Esophagus (tissue), 2 donors: Measurements from ENCODE around the gene CDK8. TPM values are rescaled to one million over a fixed set of nuclear protein-coding genes. Genes with fewer than 3 reads are reported as not detected.
"Not testable (repeated sequence)": the region's sequence is repeated elsewhere in the genome, so short reads cannot be mapped to it uniquely, and the experiment has no call there.

Source experiments
- H3K27ac ChIP-seq, 2 donors: one replicate each; pipeline ENCODE4 v1.5.1; 2013; ENCODE audit warnings: low read depth in 2 of 2, mild to moderate bottlenecking in 2 of 2, inconsistent platforms in 1 of 2, low read length in 1 of 2, moderate library complexity in 1 of 2
- H3K27me3 ChIP-seq, 2 donors: one replicate each; pipeline ENCODE4 v1.6.1; 2013; ENCODE audit warnings: low read length in 2 of 2, control low read depth in 1 of 2, mild to moderate bottlenecking in 1 of 2; ENCODE audit not compliant: insufficient read depth in 2 of 2, control insufficient read depth in 1 of 2
- H3K36me3 ChIP-seq, 2 donors: one replicate each; pipeline ENCODE4 v1.6.1; 2013; ENCODE audit warnings: low read length in 1 of 2; ENCODE audit not compliant: control insufficient read depth in 2 of 2, insufficient read depth in 2 of 2
- H3K4me1 ChIP-seq, 2 donors: one replicate each; pipeline ENCODE4 v1.6.1; 2013; ENCODE audit warnings: low read length in 1 of 2; ENCODE audit not compliant: control insufficient read depth in 2 of 2, insufficient read depth in 2 of 2
- H3K4me3 ChIP-seq, 2 donors: one replicate each; pipeline ENCODE4 v1.5.1; 2013; ENCODE audit warnings: low read length in 2 of 2, mild to moderate bottlenecking in 2 of 2, low read depth in 1 of 2, moderate library complexity in 1 of 2
- H3K9me3 ChIP-seq, 2 donors: one replicate each; pipeline ENCODE4 v1.6.1; 2013; ENCODE audit warnings: mild to moderate bottlenecking in 2 of 2, low read depth in 1 of 2, low read length in 1 of 2, moderate library complexity in 1 of 2; ENCODE audit not compliant: control insufficient read depth in 2 of 2, insufficient read depth in 1 of 2
- WGBS, 2 donors: extraction: QIAGEN DNeasy Blood & Tissue Kit; methylation state at CpG; one replicate each; pipeline ENCODE4 v1.1.7; 2013; 5-methylcytosine and 5-hydroxymethylcytosine counted together
- polyA plus RNA-seq, 2 donors: library from polyadenylated mRNA; stranded (reverse); fragments of 200-250 nt; gene quantifications; one replicate each; pipeline ENCODE4 v1.2.3, GENCODE V29; 2013
- donor health status: healthy with polysubstance abuse.
- donor health status: Bipolar disorder and iron deficiency.

The CDK8 gene
- polyA plus RNA-seq, 2 donors = 8.0 to 9.3 TPM

DNA sequence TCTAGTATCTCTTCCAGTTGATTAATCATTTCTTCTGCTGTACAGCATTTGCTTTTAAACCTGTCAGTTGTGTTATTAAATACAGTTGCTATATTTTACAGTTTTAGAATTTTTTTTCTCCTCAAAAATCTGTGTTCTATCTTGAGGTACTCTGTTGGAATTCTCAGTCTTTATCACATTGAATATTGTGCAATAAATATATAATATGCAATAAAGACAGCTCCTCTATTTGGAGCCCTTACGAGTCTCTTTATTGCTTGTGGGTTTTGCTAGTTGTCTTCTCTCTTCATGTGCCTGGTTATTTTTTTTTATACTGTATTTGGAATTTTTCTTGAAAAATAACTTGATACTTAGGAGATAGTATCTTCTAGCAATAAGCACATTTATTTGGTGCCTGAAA, 51.7 kb downstream of the CDK8 start:
- Histone ChIP-seq H3K4me3 (no peak overlapping the region), H3K4me1 (no peaks in the 10 kb centered on the region), H3K36me3 (no peaks in the 10 kb centered on the region), H3K27ac (no peak overlapping the region), H3K9me3 (no peaks in the 10 kb centered on the region), H3K27me3 (no peaks in the 10 kb centered on the region)
- 83 to 86% methylated on average over 1 of the region's 1 CpG for WGBS, 2 donors

DNA sequence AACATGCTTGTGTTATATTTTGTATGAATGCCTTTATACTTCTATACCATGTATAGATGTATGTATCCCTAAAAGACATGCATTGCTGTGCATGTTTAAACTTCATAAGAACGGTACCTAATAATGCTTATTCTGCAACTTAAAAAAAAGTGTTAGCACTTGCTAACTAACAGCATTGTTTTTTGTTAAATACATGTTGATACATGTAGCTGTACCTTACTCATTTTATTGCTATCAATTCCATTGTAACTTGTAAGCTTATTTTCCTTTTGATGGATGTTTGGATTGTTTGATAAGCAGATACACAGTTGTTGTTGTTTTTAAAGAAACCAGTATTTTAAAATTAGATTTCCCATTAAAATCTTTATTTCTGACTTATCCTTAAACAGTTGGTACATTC, 53.8 kb downstream of the CDK8 start:
- 61 to 80% methylated on average over 1 of the region's 1 CpG for WGBS, 2 donors
- H3K4me3 ChIP-seq = no peak overlapping the region
- H3K27me3 ChIP-seq = no peaks in the 10 kb centered on the region
- H3K4me1 ChIP-seq = no peaks in the 10 kb centered on the region
- H3K27ac ChIP-seq = no peak overlapping the region
- no peaks in the 10 kb centered on the region for H3K9me3 ChIP-seq
- no peaks in the 10 kb centered on the region for H3K36me3 ChIP-seq

DNA sequence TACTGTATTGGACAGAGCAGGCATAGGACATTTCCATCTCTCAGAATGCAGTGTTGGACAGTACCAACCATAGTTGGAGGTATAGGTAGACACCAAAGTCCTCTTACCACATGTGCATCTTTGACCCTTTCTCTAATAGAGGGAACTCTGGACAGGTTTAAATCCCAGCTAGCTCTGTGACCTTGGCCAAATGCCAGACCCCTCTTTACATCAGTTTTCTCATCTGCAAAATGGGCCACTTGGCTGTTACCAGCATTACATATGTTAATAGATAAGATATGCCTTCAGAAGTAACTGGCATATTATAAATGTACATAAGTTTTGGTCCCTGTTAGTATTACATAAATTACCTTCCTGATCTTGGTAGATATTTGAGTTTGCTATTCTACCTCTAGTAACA, 54.3 kb downstream of the CDK8 start:
- no peak overlapping the region for H3K27ac ChIP-seq
- H3K4me3 ChIP-seq = no peak overlapping the region
- H3K27me3 ChIP-seq = no peaks in the 10 kb centered on the region
- H3K9me3 ChIP-seq = no peaks in the 10 kb centered on the region
- no peaks in the 10 kb centered on the region for H3K4me1 ChIP-seq
- H3K36me3 ChIP-seq = no peaks in the 10 kb centered on the region

DNA sequence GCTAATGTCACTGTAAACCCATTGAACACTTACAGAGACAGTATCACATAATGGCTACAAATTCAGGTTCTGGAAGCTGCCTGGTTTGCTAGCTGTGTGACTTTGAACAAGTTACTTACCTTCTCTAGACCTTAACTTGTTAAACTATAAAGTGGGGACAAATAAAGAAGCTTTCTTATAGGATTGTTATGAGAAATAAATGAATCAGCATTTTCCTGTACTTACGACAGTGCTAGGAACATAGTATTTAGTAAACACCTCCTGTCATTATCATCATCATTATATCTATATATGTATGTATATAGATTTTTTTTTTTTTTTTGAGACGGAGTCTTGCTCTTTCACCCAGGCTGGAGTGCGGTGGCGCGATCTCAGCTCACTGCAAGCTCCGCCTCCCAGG, 54.9 kb downstream of the CDK8 start:
- Histone ChIP-seq H3K27me3 (no peaks in the 10 kb centered on the region), H3K4me3 (no peak overlapping the region), H3K9me3 (no peaks in the 10 kb centered on the region), H3K4me1 (no peaks in the 10 kb centered on the region), H3K27ac (no peak overlapping the region), H3K36me3 (no peaks in the 10 kb centered on the region)
- WGBS, 2 donors = 94 to 98% methylated on average over 2 to 6 of the region's 6 CpGs

DNA sequence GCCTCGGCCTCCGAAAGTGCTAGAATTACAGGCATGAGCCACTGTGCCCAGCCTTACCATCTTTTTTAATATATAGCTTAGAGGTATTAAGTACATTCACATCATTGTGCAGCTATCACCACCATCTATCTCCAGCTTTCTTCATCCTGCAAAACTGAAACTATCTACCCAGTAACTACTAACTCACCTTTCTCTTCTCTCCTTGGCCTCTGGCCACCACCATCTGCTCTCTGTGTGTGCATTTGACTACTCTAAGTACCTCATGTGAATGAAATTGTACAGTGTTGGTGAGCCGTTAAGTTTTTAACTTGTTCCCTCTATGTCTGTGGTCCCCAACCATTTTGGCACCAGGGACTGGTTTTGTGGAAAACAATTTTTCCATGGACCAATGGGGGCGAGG, 56.1 kb downstream of the CDK8 start:
- WGBS, 2 donors = 90 to 97% methylated on average over 4 of the region's 4 CpGs
- Histone ChIP-seq H3K4me1 (no peaks in the 10 kb centered on the region), H3K36me3 (no peaks in the 10 kb centered on the region), H3K27ac (no peak overlapping the region), H3K4me3 (no peak overlapping the region), H3K27me3 (no peaks in the 10 kb centered on the region), H3K9me3 (no peaks in the 10 kb centered on the region)

DNA sequence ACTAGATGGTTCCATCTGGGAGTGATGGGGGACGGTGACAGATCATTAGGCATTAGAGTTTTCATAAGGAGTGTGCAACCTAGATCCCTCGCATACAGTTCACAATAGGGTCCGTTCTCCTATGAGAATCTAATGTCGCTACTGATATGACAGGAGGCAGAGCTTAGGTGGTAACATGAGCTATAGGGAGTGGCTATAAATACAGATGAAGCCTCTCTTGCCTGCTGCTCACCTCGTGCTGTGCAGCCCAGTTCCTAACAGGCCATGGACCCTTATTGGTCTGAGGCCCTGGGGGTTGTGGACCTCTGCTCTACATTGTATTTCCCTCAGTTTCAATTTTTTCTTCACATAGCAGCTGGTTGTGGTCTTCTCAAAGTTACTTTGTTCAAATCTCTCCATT, 56.5 kb downstream of the CDK8 start:
- H3K4me1 ChIP-seq = no peaks in the 10 kb centered on the region
- H3K27ac ChIP-seq = no peak overlapping the region
- H3K36me3 ChIP-seq = no peaks in the 10 kb centered on the region
- no peak overlapping the region for H3K4me3 ChIP-seq
- H3K9me3 ChIP-seq = no peaks in the 10 kb centered on the region
- WGBS, 2 donors = 91 to 96% methylated on average over 5 of the region's 5 CpGs
- no peaks in the 10 kb centered on the region for H3K27me3 ChIP-seq

DNA sequence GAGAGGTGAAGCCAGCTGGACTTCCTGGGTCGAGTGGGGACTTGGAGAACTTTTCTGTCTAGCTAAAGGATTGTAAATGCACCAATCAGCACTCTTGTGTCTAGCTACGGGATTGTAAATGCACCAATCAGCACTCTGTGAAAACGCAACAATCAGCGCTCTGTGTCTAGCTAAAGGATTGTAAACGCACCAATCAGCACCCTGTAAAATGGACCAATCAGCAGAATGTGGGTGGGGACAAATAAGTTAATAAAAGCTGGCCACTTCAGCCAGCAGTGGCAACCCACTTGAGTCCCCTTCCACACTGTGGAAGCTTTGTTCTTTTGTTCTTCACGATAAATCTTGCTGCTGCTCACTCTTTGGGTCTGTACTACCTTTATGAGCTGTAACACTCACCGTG, 58.1 kb downstream of the CDK8 start:
- H3K4me1 ChIP-seq, H3K36me3 ChIP-seq, H3K4me3 ChIP-seq, H3K27me3 ChIP-seq, H3K27ac ChIP-seq, H3K9me3 ChIP-seq: not testable (repeated sequence)
- 95 to 96% methylated on average over 7 of the region's 7 CpGs for WGBS, 2 donors

DNA sequence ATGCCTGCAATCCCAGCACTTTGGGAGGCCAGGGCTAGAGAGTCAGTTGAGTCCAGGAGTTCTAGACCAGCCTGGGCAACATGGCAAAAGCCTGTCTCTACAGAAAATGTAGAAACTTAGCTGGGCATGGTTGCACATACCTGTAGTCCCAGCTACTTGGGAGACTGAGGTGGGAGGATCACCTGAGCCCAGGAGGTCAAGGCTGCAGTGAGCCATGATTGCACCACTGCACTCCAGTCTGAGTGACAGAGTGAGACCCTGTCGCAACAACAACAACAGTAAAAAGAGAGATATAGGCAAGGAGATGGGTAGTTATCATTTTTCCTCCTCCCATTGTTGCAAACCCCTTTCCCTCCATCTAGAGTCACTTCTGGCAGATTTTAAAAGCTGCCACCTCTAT, 62.2 kb downstream of the CDK8 start:
- not testable (repeated sequence) for H3K4me1 ChIP-seq, H3K4me3 ChIP-seq, H3K36me3 ChIP-seq, H3K27ac ChIP-seq, H3K9me3 ChIP-seq, H3K27me3 ChIP-seq
- 96 to 97% methylated on average over 1 of the region's 1 CpG for WGBS, 2 donors

DNA sequence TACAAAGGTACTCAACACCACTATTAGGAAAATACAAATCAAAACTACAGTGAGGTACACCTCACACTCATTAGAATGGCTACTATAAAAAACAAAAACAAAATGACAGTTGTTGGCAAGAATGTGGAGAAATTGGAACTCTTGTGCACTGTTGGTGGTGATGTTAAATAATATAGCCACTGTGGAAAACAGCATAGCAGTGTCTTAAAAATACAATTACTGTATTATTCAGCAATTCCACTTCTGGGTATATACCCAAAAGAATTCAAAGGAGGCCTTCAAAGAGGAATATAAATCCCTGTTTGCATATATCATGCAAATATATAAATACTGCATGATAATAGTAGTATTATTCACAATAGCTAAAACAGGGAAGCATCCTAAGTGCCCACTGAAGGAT, 66.8 kb downstream of the CDK8 start:
- no peaks in the 10 kb centered on the region for H3K27me3 ChIP-seq
- H3K9me3 ChIP-seq = no peaks in the 10 kb centered on the region
- no peak overlapping the region for H3K27ac ChIP-seq
- no peaks in the 10 kb centered on the region for H3K4me1 ChIP-seq
- no peak overlapping the region for H3K4me3 ChIP-seq
- H3K36me3 ChIP-seq = no peaks in the 10 kb centered on the region

DNA sequence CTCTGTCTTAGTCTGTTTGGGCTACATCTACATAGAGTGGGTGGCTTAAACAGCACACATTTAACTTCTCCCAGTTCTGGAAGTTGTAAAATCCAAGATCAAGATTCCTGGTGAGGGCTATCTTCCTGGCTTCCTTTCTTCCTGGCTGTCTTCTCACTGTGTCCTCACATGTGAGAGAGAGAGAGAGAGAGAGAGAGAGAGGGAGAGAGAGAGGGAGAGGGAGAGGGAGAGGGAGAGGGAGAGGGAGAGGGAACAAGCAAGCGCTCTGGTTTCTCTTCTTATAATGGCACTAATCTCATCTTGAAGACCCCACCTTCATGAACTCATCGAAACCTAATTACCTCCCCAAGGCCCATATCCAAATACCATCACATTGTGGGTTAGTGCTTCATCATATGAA, 69.2 kb downstream of the CDK8 start:
- Histone ChIP-seq H3K36me3 (no peaks in the 10 kb centered on the region), H3K9me3 (no peaks in the 10 kb centered on the region), H3K27ac (no peak overlapping the region), H3K4me1 (no peaks in the 10 kb centered on the region), H3K27me3 (no peaks in the 10 kb centered on the region), H3K4me3 (no peak overlapping the region)
- 50 to 55% methylated on average over 2 of the region's 2 CpGs for WGBS, 2 donors
